K562 (cell line): ENCODE data around the gene ARHGAP10. TPM values are rescaled to one million over a fixed set of nuclear protein-coding genes. Genes with fewer than 3 reads are reported as not detected.
A peak's percentile ranks its signal among the peaks of the same experiment; 100 is the strongest.

Experiments used
- ATAC-seq: fragments of 200-7000 bp; cut with Tn5 transposase; 3 replicates; pipeline ENCODE4 v1.9.1; 2020; ENCODE audit warnings: moderate library complexity
- BruUV-seq: library from RNA; stranded (reverse); fragments of 400-500 nt; replicated peaks from 2 replicates; lab custom pipeline; 2021; lab: Mats Ljungman, UMichigan
- CTCF ChIA-PET: fragments of 300-600 bp; formaldehyde crosslinking; extraction: SDS; loops from one replicate; lab custom pipeline; 2021; ENCODE audit warnings: low intra/inter-chr PET ratio; lab: Yijun Ruan, JAX
- POLR2A ChIA-PET: fragments of 300-600, 350-650 bp; sonication (Branson Sonifier 250); formaldehyde crosslinking; extraction: SDS; loops from one replicate; lab custom pipeline; 2021; ENCODE audit warnings: antibody characterized with exemption, inconsistent platforms; lab: Yijun Ruan, JAX
- DNase-seq, 4 experiments: peaks; one replicate each; pipeline versions ENCODE4 v3.0.0 to v3.0.0-alpha.2; 2011 to 2018; ENCODE audit warnings: low spot score in 3 of 4, mixed read lengths in 3 of 4; ENCODE audit errors: extremely low read depth in 1 of 4
- FAIRE-seq: peaks from 2 replicates; lab custom pipeline; 2011; peaks lifted over from hg19 to GRCh38; lab: Jason Lieb, UNC
- H2AFZ ChIP-seq: 2 replicates; pipeline ENCODE4 v1.6.0; 2011; ENCODE audit warnings: low read depth, low read length, control low read depth, inconsistent platforms
- H3K27ac ChIP-seq: fragments of 200-600 bp; 3 replicates; pipeline ENCODE4 v1.8.0; 2011; ENCODE audit warnings: low read depth, mild to moderate bottlenecking, control low read depth, inconsistent platforms, low read length, moderate library complexity, mixed read lengths; ENCODE audit errors: extremely low read depth
- H3K27me3 ChIP-seq, 2 experiments: fragments of 300-600 bp in 1 of 2; 2 replicates in 1 of 2; 3 replicates in 1 of 2; pipeline versions ENCODE4 v1.6.0 to v1.8.0; 2011; ENCODE audit warnings: inconsistent platforms in 2 of 2, low read length in 2 of 2, mild to moderate bottlenecking in 1 of 2, mixed read lengths in 1 of 2, moderate library complexity in 1 of 2; ENCODE audit not compliant: control insufficient read depth in 2 of 2, insufficient read depth in 2 of 2
- H3K36me3 ChIP-seq: fragments of 300-600 bp; 3 replicates; pipeline ENCODE4 v1.8.0; 2011; ENCODE audit warnings: mild to moderate bottlenecking, low read length, inconsistent platforms; ENCODE audit not compliant: control insufficient read depth, insufficient read depth
- H3K4me1 ChIP-seq, 2 experiments: fragments of 200-600 bp in 1 of 2; replicated peaks in 1 of 2; 2 replicates in 1 of 2; 3 replicates in 1 of 2; pipeline versions ENCODE4 v1.5.1 to v1.8.0; 2011; ENCODE audit warnings: inconsistent platforms in 2 of 2, low read length in 2 of 2, mild to moderate bottlenecking in 1 of 2, mixed read lengths in 1 of 2, moderate library complexity in 1 of 2; ENCODE audit not compliant: control insufficient read depth in 2 of 2, insufficient read depth in 2 of 2
- H3K4me2 ChIP-seq: 2 replicates; pipeline ENCODE4 v1.6.1; 2011; ENCODE audit warnings: low read length, control low read depth, inconsistent platforms, mixed read lengths; ENCODE audit not compliant: insufficient read depth
- H3K4me3 ChIP-seq: fragments of 200-600 bp; sonication (generic), shearing (Covaris generic); 2 replicates; pipeline ENCODE4 v1.5.1; 2016; ENCODE audit warnings: control low read depth, inconsistent platforms
- H3K79me2 ChIP-seq: fragments of 200-600 bp; 3 replicates; pipeline ENCODE4 v1.8.0; 2011; ENCODE audit warnings: low read length, inconsistent platforms; ENCODE audit not compliant: control insufficient read depth, insufficient read depth
- H3K9ac ChIP-seq, 2 experiments: 2 replicates each; pipeline versions ENCODE4 v1.6.0 to v1.6.1; 2011; ENCODE audit warnings: low read depth in 2 of 2, low read length in 2 of 2, control low read depth in 1 of 2, inconsistent platforms in 1 of 2, mild to moderate bottlenecking in 1 of 2, mixed read lengths in 1 of 2; ENCODE audit not compliant: insufficient read depth in 1 of 2
- H3K9me1 ChIP-seq: one replicate; pipeline ENCODE4 v1.6.0; 2011; ENCODE audit warnings: inconsistent platforms, mild to moderate bottlenecking, low read length, moderate library complexity; ENCODE audit not compliant: control insufficient read depth, insufficient read depth
- H3K9me3 ChIP-seq: replicated peaks from 2 replicates; pipeline ENCODE4 v1.5.1; 2011; ENCODE audit warnings: low read depth, low read length, inconsistent platforms; ENCODE audit not compliant: control insufficient read depth, insufficient read depth
- H4K20me1 ChIP-seq: replicated peaks from 2 replicates; pipeline ENCODE4 v1.6.1; 2011; ENCODE audit warnings: low read length, inconsistent platforms, mixed read lengths; ENCODE audit not compliant: control insufficient read depth, insufficient read depth
- CREM ChIP-seq: IDR thresholded peaks from 2 replicates; pipeline ENCODE4 v1.6.1; 2014; ENCODE audit warnings: antibody characterized with exemption, low read depth
- HLTF ChIP-seq: fragments of 450-650 bp; IDR thresholded peaks from 2 replicates; pipeline ENCODE4 v1.6.1; 2016
- POLR2H ChIP-seq: IDR thresholded peaks from 2 replicates; pipeline ENCODE4 v1.6.1; 2016; ENCODE audit warnings: missing genetic modification characterization, low read depth, mild to moderate bottlenecking, control low read depth, missing compliant biosample characterization, moderate library complexity
- WGBS: fragments of 100-300 bp; shearing (Covaris generic); methylation state at CpG from one replicate; pipeline ENCODE4 v1.1.6; 2016; ENCODE audit warnings: low coverage, mixed read lengths; ENCODE audit not compliant: insufficient coverage; ENCODE audit errors: missing lambda C conversion rate; 5-methylcytosine and 5-hydroxymethylcytosine counted together
- in situ Hi-C: fragments of 300-500 bp; cut with MboI; formaldehyde crosslinking; loops from 4 replicates; pipeline ENCODE4 v1.15.0; 2018; ENCODE audit warnings: inconsistent platforms, mixed read lengths
- intact Hi-C: fragments of 100-400 bp; cut with micrococcal nuclease; formaldehyde crosslinking; loops from 2 replicates; pipeline ENCODE4 v1.14.2; 2022
- polyA plus RNA-seq, 8 experiments: library from polyadenylated mRNA; depleted of rRNA in 4 of 8; stranded (reverse) in 5 of 8; unstranded in 3 of 8; fragments of >200 nt; fragmentation: Nextera tagmentation in 2 of 8; fragmentation: Illumina TruSeq in 1 of 8; extraction: Ambion mirVana in 2 of 8; extraction: Trizol in 1 of 8; gene quantifications; 2 replicates each; pipeline versions ENCODE4 v1.2.1 to v1.2.3, GENCODE V29; 2011 to 2014; ENCODE audit warnings: inconsistent platforms in 1 of 8, missing spikeins in 1 of 8
- total RNA-seq, 7 experiments: library from RNA; depleted of rRNA in 6 of 7; stranded (reverse); fragments of >200 nt in 6 of 7; fragmentation: Illumina TruSeq in 2 of 7; extraction: Trizol in 2 of 7; gene quantifications; 2 replicates each; pipeline versions ENCODE4 v1.2.1 to v1.2.3, GENCODE V29; 2011 to 2021; ENCODE audit warnings: low replicate concordance in 1 of 7
- TF ChIP-seq, protein P1 (sequence below), 2 experiments: fragments of 200-800 bp in 1 of 2; sonication (Bioruptor generic) in 1 of 2; sonication (generic) in 1 of 2; formaldehyde crosslinking in 1 of 2; IDR thresholded peaks in 1 of 2; conservative IDR thresholded peaks in 1 of 2; 2 replicates each; pipeline versions ENCODE4 v1.5.0 to v1.6.1; 2016 to 2020; ENCODE audit warnings: missing compliant biosample characterization in 1 of 2, missing genetic modification characterization in 1 of 2, missing genetic modification reagents in 1 of 2
- TF ChIP-seq, protein P2 (sequence below): fragments of 200-800 bp; sonication (Bioruptor generic); IDR thresholded peaks from 2 replicates; pipeline ENCODE4 v1.6.1; 2016; ENCODE audit warnings: missing genetic modification characterization, missing compliant biosample characterization
- TF ChIP-seq, protein P3 (sequence below): fragments of 450-650 bp; conservative IDR thresholded peaks from 2 replicates; pipeline ENCODE4 v1.6.1; 2016; ENCODE audit warnings: missing genetic modification characterization, low read depth, mild to moderate bottlenecking, control low read depth, missing compliant biosample characterization
- TF ChIP-seq, protein P4 (sequence below): IDR thresholded peaks from 2 replicates; pipeline ENCODE4 v1.6.1; 2011; ENCODE audit not compliant: insufficient read length; ENCODE audit errors: extremely low read depth

Gene ARHGAP10
- total and polyA plus RNA-seq, 9 of the 15 experiments (the other 6 are each of a cell fraction or from before 2014, with no cell fraction given): 0.03 to 0.22 (median 0.06) TPM; not detected in 3

DNA sequence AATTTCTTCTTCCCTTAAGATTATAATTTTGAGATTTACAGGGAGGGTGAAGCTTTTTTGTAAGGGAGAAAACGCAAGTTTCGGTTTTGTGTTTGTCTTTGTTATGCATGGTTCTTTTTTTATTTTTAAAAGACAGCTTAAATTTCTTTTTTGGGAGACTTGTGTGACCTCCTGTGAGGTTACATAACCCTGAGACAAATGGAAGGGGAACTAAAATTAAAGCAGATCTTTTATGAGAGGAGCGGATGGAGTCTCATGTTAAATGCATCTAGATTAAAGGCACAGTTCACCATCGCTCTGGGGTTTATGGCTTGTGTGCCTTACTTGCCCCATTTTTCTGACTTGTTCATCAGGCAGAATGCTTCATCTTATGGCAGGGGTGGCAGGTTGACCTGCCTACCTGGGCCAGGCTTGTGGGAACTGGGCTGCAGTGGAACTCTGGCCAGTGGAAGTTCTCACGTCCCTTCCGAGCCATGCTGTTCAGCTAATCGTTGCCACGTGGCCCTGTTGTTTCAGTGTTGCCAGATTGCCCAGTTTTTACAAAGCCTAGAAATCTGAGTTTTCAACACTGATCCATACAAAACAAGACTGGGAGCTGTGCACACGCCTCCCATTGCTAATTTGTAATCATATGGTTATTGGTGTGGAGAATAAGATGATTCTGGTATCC lies 291.8 kb downstream of the ARHGAP10 start:
- no peaks in the 10 kb centered on the region for H4K20me1 ChIP-seq
- H3K36me3 ChIP-seq: no peaks in the 10 kb centered on the region
- CTCF ChIA-PET: no interaction called here
- FAIRE-seq: no peak
- H3K79me2 ChIP-seq: no peaks in the 10 kb centered on the region
- in situ Hi-C loops (no loop called here), intact Hi-C loops (no loop called here)
- 2% methylated on average over 9 of the region's 9 CpGs for WGBS
- H2AFZ ChIP-seq: peak overlapping the region; percentile 68; the same call in 1 of the 2 replicates
- TF ChIP-seq, protein P1, sequence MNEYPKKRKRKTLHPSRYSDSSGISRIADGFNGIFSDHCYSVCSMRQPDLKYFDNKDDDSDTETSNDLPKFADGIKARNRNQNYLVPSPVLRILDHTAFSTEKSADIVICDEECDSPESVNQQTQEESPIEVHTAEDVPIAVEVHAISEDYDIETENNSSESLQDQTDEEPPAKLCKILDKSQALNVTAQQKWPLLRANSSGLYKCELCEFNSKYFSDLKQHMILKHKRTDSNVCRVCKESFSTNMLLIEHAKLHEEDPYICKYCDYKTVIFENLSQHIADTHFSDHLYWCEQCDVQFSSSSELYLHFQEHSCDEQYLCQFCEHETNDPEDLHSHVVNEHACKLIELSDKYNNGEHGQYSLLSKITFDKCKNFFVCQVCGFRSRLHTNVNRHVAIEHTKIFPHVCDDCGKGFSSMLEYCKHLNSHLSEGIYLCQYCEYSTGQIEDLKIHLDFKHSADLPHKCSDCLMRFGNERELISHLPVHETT (CRISPR knock-in tag; conservative IDR thresholded peaks at IDR 0.05 in 1 of 2, IDR thresholded peaks at IDR 0.05 in 1 of 2): no peak
- TF ChIP-seq, protein P2, sequence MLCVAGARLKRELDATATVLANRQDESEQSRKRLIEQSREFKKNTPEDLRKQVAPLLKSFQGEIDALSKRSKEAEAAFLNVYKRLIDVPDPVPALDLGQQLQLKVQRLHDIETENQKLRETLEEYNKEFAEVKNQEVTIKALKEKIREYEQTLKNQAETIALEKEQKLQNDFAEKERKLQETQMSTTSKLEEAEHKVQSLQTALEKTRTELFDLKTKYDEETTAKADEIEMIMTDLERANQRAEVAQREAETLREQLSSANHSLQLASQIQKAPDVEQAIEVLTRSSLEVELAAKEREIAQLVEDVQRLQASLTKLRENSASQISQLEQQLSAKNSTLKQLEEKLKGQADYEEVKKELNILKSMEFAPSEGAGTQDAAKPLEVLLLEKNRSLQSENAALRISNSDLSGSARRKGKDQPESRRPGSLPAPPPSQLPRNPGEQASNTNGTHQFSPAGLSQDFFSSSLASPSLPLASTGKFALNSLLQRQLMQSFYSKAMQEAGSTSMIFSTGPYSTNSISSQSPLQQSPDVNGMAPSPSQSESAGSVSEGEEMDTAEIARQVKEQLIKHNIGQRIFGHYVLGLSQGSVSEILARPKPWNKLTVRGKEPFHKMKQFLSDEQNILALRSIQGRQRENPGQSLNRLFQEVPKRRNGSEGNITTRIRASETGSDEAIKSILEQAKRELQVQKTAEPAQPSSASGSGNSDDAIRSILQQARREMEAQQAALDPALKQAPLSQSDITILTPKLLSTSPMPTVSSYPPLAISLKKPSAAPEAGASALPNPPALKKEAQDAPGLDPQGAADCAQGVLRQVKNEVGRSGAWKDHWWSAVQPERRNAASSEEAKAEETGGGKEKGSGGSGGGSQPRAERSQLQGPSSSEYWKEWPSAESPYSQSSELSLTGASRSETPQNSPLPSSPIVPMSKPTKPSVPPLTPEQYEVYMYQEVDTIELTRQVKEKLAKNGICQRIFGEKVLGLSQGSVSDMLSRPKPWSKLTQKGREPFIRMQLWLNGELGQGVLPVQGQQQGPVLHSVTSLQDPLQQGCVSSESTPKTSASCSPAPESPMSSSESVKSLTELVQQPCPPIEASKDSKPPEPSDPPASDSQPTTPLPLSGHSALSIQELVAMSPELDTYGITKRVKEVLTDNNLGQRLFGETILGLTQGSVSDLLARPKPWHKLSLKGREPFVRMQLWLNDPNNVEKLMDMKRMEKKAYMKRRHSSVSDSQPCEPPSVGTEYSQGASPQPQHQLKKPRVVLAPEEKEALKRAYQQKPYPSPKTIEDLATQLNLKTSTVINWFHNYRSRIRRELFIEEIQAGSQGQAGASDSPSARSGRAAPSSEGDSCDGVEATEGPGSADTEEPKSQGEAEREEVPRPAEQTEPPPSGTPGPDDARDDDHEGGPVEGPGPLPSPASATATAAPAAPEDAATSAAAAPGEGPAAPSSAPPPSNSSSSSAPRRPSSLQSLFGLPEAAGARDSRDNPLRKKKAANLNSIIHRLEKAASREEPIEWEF (CRISPR knock-in tag): no peak
- TF ChIP-seq CREM (no peak), HLTF (no peak), POLR2H (tag) (no peak)
- TF ChIP-seq, protein P3, sequence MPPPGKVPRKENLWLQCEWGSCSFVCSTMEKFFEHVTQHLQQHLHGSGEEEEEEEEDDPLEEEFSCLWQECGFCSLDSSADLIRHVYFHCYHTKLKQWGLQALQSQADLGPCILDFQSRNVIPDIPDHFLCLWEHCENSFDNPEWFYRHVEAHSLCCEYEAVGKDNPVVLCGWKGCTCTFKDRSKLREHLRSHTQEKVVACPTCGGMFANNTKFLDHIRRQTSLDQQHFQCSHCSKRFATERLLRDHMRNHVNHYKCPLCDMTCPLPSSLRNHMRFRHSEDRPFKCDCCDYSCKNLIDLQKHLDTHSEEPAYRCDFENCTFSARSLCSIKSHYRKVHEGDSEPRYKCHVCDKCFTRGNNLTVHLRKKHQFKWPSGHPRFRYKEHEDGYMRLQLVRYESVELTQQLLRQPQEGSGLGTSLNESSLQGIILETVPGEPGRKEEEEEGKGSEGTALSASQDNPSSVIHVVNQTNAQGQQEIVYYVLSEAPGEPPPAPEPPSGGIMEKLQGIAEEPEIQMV (tag): no peak
- TF ChIP-seq, protein P4, sequence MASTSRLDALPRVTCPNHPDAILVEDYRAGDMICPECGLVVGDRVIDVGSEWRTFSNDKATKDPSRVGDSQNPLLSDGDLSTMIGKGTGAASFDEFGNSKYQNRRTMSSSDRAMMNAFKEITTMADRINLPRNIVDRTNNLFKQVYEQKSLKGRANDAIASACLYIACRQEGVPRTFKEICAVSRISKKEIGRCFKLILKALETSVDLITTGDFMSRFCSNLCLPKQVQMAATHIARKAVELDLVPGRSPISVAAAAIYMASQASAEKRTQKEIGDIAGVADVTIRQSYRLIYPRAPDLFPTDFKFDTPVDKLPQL: no peak
- H3K9ac ChIP-seq: no peak overlapping the region
- H3K9me3 ChIP-seq: no peaks in the 10 kb centered on the region
- no peak overlapping the region for H3K27ac ChIP-seq
- POLR2A ChIA-PET: interaction anchor here (0.6 to 1.1 kb wide), 2 partner anchors 40 to 669 kb away, joined by 3 read pairs; no protein-coding TSS in a partner anchor
- H3K9me1 ChIP-seq: no peaks in the 10 kb centered on the region
- no TSS peak for BruUV-seq
- H3K27me3 ChIP-seq: no peaks in the 10 kb centered on the region
- DNase-seq: no peak
- no peaks in the 10 kb centered on the region for H3K4me1 ChIP-seq
- peak overlapping the region; percentile 41; the same call in 1 of the 2 replicates for H3K4me2 ChIP-seq
- ATAC-seq: no peak
- no peak overlapping the region for H3K4me3 ChIP-seq
